ENCODE measurements around the gene RPRD2.

RPRD2 gene

DNA sequence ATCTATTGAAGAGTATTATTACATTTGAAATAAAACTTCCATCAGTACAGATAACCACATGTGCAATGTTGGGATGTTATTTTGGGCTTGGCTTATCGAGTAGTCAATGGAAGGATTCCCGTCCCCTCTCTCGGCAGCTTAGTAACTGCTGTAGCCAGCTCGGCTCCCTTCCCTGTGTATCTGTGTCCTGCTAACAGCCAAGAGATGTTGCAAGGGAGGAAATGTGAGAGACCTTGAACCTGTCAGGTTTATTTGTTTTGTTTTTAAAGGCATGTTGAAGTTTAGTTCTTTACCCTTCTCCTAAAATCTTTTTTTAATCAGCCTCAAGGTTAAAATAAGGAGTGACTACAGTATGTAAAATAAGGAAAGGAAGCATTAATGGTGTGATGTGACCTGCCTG, 109.7 kb downstream of the RPRD2 start:
- no peak for DNase-seq

DNA sequence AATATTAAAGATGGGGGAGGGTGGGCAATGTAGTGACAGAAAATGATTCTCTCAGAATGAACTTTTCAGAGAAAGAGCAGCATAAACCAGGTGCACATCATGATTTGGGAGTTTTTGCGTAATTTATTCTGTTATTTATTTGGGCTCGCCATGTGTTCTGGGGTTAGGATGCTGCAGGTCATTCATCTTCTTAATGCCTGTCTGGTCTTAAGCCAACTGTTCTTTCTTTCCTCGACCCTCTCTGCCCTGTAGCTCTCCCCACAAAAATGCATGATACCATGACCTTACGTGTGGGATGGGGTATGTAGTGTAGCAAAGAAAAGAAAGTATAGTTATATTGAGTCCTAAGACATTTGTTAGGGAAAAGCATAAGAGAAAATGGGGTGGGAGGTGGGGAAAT, 110.9 kb downstream of the RPRD2 start:
- no peak for DNase-seq

DNA sequence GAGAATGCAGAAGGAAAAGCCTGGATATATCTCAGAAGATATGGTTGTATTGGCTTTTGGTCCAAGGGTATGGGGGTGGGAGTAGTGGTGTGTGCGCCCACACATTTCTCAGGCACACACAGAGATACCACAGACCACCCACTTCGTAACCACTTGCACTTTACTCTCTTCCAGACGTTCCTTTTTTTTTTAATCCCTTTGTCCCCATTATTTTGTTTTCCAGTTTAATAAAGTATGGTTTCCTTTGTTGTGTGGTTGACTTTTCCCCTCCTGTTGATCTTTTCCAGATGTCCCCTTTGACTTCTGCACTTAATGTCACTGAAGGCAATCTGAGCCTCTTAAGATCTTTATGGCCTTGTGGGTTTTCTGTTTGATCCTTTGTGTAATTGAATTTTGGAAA, 112.8 kb downstream of the RPRD2 start:
- no peak for DNase-seq

DNA sequence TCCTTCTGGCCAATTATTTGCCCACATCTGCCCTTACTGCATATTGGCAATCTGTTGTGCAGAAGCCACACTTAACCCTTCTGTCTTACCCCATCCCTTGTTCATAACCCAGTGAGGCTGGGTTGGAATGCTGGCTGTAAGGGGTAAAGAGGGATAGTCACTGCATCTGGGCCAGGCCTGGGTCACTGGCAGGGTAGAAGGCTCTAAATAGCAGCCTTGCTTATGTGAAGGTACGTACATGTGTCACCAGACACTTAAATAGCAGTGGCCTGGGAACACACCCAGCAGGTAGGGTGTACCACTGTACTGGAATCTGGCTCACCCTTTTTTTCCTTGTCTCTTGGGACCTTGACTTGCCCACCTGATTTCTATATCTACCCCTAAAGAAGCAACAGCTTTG, 113.4 kb downstream of the RPRD2 start:
- no peak for DNase-seq

DNA sequence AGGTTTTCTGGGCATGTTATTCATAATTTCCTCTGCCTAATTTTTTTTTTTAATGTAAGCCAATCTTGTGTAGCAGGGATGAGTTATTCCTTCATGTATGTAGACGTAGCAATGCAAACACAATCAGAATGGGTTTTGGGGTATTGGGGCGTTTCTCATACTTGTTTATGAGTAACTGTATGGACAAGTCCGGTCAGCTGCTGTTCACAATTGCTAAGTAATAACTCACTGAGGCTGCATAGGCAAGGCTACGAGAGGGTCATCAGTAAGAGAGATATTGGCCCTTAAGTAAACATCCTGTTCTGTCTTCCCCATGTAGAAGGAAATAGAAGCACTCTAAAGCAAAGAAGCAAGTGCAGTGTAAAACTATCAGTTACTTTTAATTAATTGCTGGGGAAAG, 113.8 kb downstream of the RPRD2 start:
- DNase-seq, result no peak

DNA sequence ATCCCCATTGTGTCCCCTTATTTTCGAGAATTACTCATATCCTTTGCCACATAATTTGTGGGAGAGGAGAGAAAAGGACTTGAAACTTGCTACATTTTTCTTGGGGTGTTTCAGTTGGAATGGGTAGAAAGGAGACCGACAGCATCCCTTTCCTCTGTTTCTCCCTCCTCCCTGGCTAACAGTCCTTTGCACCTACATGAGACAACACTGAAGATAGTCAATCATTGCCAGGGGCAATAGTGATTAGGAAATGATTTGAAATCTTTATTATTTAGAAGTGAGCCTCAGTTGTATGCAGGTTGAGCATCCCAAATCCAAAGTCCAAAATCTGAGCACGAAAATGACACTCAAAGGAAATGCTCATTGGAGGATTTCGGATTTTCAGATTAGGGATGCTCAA, 115.4 kb downstream of the RPRD2 start:
- DNase-seq, result no peak

DNA sequence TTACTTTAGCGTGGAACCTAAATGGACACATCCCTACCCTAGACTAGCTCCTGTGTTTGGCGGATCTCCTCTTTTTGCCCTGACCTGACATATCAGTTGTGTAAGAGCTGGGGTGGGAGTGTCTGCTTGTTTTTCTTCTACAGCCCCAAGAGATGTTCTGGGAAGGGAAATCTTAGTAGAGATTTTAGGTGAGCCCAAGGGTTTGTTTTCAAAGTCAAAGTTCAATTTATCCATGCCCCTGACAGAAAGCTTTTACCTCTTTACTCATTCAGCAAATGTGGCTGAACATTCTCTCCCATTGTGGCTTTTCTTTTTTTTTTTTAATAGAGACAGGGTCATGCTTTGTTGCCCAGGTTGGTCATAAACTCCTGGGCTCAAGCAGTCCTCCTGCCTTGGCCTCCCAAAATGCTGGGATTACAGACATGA, 116.0 kb downstream of the RPRD2 start:
- DNase-seq, result no peak

DNA sequence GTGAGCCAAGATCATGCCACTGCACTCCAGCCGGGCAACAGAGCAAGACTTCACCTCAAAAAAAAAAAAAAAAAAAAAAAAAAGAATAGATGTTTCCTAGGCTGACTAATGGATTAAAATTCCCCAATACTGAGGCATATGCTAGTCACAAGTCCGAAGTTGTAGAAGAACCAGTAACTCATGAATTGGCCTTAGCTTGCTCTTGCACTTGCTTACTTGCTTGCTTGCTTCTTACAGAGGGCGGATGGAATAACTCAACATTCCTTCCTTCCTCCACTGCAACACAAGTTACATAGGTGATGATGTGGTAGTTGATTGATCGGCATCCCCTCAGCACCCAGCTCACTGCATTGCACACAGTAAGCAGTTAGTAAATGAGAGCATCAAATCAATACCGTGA, 120.5 kb downstream of the RPRD2 start:
- no peak for DNase-seq

DNA sequence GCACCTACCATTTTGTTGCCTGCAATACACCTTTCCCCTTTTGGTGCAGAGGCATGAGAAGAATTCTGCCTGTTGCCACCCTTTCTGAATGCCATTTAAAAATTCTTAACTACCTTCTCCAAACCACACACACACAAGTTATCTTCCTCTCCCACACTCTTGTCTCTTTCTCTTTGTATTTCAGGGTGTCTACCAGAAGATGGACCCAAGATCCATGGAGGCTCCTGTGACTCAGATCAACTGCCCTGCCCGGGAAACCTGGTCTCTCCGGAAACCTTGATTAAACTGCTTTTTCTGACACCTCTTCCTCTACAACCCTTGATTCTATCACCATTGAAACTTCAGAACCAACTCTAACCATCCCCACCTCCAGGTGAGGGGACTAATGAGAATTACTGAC, 120.9 kb downstream of the RPRD2 start:
- DNase-seq, result peak; percentile 27 to 29

DNA sequence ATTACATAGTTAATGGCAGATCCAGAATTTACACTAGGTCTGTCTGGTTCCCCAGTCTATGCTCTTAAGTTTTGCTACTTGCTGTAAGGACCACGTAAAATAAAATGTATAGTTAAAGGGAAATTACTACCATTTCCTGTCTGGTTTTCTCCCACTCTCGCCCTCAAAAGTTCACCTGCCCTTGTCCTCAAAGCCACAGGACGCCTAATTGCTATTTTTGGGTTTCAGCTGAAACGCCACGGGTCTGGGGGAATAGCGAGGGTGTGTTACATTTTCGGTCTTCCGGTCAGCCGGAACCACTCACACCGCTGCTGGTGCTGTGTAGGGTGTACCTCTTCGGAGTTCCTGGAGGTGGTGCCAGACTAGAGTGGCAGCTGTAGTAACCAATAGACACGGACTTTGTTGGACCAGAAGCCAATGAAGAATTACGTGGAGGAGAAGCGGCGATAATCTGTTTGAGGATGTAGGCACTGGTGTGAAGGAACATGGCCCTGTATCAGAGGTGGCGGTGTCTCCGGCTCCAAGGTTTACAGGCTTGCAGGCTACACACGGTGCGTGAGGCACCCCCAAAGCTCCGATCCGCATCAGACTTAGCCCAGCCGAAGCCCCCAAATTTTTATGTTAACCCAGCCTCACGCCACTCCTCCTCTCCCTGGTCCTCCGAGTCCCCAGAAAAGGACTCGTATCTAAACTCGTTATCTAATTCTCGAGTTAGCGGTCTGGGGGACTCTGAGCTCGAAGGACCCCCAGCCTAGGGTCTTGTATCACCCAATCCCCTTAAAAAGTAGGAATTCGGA, 123.2 kb downstream of the RPRD2 start, which contains the start of gene TARS2:
TSS of gene TARS2 (plus strand) at position 454 of the 797 bp plus-strand sequence. CDS start at position 486, 32 bp downstream.
- peak; percentile 99 to 100 for DNase-seq

DNA sequence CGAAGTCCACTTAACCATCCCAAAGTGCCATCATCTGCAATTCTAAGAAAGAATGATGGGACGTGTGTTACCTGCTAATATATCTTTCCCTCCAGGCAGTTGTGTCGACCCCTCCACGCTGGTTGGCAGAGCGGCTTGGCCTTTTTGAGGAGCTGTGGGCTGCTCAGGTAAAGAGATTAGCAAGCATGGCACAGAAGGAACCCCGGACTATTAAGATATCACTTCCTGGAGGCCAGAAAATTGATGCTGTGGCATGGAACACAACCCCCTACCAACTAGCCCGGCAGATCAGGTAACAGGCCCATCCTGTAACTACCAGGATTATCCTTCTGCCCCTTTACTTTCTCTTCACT, 123.8 kb downstream of the RPRD2 start:
- no peak for DNase-seq

DNA sequence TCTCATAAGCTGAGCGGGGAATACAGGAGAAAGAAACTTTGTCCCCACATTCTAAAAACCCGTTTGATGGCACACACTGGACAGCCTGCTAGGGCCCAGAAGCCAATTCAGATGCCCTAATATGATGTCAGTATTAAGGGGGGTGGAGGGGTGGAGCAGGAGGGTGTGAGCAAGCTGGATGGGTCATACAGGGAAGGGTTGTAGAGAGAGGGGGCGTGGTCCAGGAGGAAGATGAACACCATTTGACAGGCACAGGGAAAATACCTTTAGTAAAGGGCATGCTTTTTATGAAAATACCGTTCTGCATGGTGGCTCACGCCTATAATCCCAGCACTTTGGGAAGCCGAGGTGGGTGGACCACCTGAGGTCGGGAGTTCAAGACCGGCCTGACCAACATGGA, 129.2 kb downstream of the RPRD2 start:
- DNase-seq, result no peak

DNA sequence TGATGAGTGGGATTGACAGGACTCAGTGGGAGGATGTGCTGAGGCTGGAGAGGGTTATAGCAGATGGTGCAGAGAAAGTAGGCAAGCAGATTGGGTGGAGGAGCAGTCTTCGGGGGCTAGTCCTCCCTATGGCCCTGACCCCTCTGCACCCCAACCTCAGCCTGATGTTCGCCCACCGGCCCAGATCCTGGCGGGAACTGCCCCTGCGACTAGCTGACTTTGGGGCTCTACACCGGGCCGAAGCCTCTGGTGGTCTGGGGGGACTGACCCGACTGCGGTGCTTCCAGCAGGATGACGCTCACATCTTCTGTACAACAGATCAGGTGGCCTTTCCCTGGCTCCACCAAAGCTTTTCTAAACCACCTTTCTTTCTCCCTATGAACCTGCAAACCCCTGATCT, 134.4 kb downstream of the RPRD2 start:
- no peak for DNase-seq

DNA sequence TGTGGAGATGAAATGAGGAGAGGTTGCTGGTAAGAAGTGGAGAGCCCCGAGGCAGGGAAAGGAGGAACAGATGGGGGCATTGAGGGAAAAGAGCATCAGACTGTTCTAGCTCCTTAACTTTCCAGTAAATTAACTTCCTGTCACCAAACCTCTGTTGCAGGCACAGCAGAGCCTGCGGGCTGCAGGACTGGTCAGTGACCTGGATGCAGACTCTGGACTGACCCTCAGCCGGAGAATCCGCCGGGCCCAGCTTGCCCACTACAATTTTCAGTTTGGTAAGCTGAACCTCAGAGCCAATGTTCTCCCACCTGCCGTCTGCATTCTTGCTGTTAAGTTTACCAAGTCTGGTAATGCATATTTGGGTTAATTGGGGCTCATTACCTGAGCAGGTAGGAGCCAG, 141.5 kb downstream of the RPRD2 start:
- DNase-seq, result no peak

DNA sequence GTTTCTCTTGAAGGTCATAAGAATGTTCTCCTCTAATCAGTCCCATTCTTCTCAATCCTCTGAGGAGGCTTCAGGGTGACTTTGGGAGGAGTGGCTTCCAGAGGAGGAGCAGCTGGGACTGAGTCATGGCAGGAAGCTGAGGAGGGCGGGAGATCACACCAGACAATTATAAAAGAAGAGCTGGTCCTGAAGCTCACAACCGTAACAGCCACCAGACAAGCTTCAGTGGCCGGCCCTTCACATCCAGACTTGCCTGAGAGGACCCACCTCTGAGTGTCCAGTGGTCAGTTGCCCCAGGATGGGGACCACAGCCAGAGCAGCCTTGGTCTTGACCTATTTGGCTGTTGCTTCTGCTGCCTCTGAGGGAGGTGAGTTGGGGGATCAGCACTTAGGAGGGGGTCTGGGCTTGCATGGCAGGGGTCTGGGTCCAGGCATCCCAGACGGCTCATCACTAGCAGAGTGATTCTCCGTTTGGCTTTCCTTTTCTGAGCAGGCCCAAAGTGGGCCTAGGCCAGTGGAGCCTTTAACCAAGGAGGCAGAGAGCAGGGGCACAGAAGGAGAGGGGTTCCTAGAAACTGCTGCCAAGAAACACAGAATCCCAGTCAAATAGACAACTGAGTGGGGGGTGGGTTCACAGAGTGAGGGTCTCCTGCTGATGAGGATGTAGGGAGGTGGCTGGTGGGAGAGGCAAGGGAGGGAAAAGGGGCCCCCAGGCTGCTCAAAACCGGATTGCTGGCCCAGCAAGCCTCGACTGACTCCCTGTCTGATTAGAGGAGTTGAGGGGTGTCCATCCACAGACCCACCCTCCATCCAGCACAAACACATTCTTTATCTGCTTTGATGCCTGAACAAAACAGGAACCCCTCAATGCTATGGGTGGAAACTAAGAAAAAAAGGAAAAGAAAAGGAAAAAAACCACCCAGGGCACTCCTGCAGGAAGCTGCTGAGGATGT, 144.2 kb downstream of the RPRD2 start, which contains the start of gene ECM1:
TSS of gene ECM1 (plus strand) at position 198 of the 953 bp plus-strand sequence. CDS start at position 299, 101 bp downstream.
- peak; percentile 68 to 81 for DNase-seq

DNA sequence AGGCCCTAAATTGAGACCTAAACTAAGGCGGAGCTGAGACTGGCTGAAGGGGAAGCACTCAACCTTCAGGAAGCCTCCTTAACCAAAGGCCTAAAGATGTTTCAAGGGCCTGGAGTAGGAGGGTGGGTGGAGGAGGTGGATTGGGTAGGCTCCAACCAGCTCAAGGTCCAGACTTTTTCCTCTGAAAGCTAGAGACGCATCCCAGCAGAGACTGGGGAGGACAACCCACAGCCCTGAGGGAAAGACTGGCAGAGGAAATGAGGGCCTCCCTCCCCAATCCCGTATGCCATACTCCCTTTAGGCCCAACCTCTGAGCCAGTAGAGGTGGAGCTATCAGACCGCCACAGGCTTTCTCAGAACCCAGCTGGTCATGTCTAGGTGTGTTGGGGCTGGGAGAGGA, 145.0 kb downstream of the RPRD2 start:
- no peak for DNase-seq

DNA sequence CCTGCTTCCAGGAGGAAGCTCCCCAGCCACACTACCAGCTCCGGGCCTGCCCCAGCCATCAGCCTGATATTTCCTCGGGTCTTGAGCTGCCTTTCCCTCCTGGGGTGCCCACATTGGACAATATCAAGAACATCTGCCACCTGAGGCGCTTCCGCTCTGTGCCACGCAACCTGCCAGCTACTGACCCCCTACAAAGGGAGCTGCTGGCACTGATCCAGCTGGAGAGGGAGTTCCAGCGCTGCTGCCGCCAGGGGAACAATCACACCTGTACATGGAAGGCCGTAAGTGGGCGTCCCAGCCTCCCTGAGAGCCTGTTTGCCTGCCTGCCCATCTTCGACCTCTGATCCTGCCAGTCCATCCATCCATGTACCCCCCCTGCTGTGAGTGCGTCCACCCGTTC, 147.6 kb downstream of the RPRD2 start:
- no peak for DNase-seq

DNA sequence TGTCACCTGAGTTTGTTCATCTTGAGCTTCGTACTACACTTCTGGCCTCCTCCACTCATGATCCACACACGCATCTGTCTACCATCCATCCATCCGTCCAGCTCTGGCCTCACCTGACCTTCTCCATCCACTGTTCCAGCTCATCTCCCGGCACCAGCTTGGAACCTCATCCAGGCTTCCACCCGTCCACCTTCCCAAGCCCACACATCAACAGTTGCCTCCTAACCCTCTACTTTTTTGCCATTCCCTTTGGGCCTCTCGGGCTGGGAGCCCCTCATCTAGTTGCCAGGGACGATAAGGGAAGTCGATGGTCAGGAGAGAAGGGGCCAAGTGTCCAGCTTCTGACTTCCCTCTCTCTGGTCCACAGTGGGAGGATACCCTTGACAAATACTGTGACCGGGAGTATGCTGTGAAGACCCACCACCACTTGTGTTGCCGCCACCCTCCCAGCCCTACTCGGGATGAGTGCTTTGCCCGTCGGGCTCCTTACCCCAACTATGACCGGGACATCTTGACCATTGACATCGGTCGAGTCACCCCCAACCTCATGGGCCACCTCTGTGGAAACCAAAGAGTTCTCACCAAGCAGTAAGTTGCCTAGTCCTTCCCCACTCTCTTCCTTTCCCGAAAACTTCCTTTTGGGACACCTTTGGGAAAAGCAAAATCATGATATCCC, 148.2 kb downstream of the RPRD2 start:
- no peak for DNase-seq

DNA sequence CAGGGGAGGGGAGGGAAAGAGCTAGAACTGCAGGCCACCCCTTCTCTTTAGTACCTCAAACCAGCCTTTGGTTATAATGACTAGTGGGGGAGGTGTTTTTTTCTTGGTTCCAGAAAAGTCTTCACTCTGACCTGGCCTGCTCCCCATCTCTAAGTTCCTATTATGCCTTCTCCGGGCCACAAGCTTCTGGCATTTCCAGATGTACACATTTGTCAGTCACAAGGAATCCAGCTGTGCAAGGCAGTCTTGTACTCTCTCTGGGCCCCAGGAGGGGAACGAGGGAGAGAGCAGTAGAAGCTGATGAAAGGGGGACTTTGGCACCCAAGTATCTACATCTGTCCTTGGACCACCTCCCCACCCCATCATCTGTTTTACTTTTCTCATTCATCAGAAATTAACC, 148.9 kb downstream of the RPRD2 start:
- DNase-seq, result no peak

DNA sequence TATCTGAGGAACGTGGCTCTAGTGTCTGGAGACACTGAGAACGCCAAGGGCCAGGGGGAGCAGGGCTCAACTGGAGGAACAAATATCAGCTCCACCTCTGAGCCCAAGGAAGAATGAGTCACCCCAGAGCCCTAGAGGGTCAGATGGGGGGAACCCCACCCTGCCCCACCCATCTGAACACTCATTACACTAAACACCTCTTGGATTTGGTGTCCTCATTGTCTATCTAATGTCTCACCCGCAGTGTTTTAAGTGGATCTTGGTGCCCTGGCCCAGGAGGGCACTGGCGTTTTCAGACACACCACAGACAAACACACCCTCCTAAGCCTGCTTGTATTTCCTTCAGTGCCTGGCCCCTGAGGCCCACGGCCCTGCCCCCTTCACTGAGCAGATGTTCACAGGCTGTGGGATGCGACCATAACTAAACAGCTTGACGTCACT, 149.4 kb downstream of the RPRD2 start:
- no peak for DNase-seq

DNA sequence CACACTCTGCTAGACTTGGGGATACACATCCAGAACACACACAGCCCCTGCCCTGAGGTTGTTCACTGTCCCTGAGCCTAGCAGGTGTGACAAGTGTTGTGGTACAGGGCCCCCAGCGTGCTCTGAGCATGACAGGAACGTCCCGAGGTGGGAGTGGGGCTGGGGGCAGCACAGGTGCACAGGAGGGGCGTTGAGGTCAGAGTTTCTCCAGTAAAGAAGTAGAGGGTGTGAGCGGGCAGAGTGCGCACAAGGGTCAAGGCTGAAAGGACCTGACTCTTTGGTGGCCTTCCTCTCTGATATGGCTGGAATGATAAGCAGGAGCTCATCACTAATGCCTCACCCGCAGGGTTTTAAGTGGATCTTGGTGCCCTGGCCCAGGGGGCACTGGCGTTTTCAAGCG, 150.3 kb downstream of the RPRD2 start:
- no peak for DNase-seq

DNA sequence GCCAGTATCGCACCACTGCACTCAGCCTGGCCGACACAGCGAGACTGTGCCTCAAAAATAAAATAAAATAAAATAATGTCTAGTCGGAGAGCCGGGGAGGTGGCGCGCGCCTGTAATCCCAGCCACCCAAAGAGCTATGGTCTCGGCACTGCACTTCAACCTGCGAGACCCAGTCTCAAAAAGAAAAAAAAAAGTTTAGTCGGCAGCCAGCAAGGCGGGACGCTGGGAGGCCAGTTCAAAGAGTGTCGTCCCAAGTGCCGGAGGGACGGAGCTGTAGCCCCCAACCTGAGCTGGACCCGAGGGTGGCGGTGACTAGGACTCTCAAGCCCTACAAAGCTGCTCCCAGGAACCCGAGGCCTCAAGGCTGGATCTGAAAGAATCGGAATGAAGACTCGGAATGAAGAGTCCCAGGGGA, 151.0 kb downstream of the RPRD2 start:
- no peak for DNase-seq

All from inflammatory macrophage (primary cell).